HG02870 (cell line): Measurements from ENCODE around the gene EMX1.
"Not testable (repeated sequence)": the region's sequence is repeated elsewhere in the genome, so short reads cannot be mapped to it uniquely, and the experiment has no call there.

ENCODE experiments used
- ATAC-seq: cut with Tn5 transposase; IDR thresholded peaks from one replicate; pipeline ENCODE4 v1.9.1; 2021; ENCODE audit warnings: mild to moderate bottlenecking, moderate library complexity; ENCODE audit not compliant: unreplicated experiment

EMX1 gene

DNA sequence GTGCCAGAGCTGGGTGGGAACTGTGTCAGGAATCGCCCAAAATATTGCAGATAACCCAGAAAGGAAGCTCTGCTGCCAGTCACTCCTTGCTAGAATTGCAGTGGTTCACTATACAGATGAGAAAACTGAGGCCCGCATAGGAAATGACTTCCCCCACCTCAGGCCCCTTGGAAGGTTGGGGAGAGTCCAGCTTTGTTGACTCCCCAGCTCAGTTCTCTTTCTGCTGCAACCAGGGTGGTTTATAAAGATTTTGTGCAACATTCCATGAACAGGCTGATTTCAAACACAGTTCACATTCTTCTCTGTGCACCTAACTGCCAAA lies 18.8 kb upstream of the EMX1 start:
- no peak for ATAC-seq

DNA sequence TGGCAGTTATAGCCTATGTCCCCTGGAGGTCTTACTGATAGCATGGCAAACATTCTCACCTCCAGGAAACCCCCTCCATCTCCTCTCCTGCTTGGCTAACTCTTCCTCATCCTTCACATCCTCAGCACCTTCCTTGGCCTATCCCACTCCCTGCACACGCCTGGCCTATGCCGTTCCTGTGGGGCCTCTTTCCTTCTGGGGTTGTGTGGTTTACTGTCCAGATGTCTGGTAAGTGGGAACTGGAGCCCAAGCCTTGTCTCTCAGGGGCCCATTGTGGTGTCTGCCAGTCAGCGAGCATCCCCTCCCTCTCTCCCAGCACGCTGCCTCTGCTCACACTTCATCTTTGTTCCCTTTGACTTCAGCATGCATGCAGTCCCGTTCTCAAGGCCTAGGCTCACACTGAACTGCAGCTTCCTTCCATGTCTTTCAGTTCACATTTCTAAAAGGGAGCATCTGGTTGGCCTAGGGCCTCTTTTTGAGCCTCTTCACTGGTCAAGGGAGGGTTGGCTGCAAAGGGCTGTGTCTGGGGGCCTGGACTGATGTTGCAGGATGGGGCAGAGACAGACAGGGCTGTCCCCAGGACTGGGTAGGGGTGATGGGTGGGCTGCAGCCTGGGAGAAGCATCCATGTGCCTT lies 17.0 kb upstream of the EMX1 start:
- ATAC-seq = no peak

DNA sequence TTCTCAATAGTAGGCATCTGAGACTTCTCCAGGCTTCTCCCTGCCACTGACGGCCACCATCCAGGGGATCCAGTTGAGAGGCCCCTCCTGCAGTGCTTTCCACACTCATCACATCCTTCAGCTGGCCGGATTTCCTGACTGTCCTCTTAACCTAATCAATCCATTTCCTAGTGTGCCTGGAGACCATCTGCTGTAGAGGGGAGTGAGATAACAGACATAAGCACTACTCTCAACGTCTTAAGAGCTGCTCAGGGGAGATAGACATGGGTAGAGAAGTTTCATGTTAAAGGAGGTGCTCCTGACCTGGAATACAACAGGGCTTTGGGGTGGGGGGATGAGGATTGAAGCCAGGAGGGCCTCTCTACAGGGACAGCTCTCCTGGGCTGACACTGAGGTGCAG lies 15.9 kb upstream of the EMX1 start:
- no peak for ATAC-seq

DNA sequence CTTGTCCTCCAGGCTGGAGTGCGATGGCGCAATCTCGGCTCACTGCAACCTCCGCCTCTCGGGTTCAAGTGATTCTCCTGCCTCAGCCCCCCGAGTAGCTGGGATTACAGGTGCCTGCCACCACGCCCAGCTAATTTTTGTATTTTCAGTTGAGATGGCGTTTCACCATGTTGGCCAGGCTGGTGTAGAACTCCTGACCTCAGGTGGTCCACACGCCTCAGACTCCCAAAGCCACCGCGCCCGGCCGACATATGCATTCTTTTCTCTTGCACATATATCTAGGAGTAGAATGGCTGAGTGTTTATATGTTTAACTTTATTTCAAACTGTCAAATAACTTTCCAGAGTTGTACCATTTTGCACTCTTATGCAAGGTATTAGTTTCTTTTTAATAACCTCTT lies 9.9 kb upstream of the EMX1 start:
- not testable (repeated sequence) for ATAC-seq

DNA sequence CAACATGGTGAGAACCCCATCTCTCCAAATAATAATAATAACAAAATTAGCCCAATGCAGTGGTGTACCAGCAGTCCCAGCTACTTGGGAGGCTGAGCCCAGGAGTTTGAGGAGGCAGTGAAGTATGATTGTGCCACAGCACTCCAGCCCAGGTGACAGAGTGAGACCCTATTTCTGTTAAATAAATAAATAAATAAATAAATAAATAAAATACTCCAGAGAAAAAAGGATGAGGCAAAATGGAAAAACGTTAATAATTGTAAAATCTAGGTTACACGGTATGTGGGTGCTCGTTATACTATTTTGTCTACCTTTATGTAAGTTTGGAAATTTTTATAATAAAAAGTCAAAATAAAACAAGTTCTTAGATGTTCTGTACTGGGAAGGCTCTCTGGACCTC lies 8.6 kb upstream of the EMX1 start:
- no peak for ATAC-seq

DNA sequence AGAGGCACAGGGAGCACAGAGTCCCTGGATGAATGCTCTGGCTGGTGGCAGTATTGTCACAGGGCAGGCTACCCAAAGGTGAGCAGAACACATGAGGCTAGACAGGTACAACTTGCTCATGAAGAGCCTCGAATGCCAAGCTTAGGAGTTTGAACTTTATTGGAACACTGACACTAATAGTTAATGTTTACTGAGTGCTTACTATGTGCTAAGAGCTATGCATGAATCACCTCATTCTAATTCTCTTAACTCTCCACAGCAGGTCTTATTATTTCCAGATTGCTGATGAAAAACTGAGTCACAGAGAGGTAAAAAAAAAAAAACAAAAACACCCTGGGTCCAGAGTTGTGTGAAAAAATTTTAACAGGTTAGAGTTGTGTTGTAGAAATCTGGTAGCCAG lies 6.1 kb upstream of the EMX1 start:
- no peak for ATAC-seq

DNA sequence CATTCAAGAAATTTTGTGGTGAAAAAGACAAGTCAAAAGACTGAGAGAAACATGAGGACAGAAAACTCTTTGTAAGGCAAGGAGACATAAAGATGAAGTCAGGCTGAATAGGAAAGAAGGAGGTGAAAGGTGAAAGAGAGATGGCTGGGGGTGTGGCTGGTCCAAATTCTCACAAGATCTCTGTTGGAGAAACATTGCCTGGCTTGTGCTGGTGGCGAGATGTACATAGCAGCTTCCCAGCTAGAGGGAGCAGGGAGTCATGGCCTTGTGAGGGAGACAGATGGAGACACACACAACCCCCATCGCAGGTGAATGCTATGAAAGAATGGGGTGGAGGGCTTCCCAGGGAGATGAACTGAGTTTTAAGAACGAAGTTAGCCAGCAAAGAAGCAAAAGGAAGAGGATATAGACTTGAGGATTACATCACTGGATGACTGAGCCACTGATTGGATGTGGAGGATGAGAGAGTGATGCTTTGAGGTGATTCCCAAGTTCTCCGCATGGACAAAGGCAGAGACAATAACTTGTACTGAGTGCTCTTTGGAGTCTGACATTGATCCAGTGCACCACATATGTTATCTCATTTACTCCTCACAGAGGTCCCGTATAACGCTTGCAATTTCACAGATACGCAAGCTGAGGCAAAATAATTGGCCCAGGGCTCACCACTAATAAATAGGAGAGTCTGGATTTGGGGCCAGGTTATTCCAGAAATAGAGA lies 3.7 kb upstream of the EMX1 start:
- no peak for ATAC-seq

DNA sequence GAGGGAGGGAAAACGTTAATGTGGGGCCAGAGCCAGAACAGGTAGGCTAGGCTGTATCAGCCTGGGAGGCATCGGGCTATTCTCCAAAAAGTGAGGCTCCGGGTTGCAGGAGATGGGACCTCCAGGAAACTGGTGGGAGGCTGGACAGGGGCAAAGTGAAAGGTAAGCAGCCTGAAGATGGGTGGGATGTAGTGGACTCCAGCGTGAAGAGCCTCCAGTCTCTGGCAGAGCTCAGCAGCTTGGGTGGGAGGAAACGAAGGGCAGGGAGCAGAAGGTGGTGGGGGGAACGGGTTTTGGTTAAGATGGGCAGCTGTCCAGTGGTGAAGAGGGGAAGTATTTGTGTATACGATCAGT lies 3.1 kb upstream of the EMX1 start:
- ATAC-seq = no peak

DNA sequence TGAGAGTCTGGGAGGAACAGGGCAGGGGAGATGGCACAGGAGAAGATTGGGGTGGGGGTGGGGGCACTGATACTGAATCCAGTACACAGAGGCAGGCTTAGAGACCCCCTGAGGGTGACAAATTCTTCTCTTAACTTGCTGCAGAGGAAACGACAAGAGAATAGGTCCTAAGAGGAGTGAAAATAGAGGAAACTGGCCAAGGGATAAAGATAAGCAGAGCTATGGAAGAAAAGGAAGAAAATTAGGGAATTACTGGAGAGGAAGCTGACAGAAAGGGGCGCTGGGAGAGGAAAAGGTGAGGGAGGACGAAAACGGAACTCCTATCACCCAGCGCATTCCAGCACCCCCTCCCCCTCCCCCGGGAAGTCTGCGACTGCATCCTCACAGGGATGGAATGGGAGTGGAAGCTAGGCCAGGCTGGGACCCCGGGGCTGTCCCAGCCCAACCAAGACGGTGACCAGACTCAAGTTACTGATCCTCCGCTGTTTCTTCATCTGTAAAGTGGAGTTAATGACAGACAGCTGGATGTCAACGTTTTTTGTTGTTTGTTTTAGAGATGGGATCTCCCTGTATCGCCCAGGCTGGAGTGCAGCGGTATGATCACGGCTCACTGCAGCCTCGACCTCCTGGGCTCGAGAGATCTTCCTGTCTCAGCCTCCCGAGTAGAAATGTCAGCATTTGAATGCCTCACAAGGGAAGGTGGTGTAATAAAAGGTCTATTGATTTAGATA lies 2.6 kb upstream of the EMX1 start:
- ATAC-seq = no peak

DNA sequence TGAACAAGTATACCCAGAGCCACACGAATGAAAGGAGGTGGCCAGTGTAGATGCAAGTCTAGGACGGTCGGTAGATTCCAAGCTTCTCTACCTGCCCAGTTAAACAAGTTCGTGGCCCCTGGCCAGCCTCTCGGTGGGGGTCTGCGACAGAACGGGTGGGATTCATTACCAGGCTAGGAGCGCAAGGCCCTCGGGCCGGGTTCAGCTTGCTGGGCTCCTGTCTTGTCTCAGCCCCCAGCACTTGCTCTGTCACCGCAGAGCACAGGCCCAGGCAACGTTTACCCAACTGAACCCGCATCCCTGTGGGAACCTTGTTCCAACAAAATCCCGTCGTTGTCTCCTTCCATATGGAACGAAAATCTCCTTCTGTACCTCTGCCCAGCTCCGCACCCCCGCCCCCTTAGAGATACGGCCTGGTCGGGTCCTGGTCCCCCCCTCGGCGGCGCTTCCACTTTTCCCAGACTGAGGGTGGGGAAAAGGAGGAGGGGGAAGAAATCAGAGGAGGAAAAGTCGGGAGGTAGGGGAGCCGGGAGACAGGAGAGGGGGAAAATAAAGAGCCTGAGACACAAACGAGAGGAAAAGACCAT lies 1.9 kb upstream of the EMX1 start:
- ATAC-seq = no peak

DNA sequence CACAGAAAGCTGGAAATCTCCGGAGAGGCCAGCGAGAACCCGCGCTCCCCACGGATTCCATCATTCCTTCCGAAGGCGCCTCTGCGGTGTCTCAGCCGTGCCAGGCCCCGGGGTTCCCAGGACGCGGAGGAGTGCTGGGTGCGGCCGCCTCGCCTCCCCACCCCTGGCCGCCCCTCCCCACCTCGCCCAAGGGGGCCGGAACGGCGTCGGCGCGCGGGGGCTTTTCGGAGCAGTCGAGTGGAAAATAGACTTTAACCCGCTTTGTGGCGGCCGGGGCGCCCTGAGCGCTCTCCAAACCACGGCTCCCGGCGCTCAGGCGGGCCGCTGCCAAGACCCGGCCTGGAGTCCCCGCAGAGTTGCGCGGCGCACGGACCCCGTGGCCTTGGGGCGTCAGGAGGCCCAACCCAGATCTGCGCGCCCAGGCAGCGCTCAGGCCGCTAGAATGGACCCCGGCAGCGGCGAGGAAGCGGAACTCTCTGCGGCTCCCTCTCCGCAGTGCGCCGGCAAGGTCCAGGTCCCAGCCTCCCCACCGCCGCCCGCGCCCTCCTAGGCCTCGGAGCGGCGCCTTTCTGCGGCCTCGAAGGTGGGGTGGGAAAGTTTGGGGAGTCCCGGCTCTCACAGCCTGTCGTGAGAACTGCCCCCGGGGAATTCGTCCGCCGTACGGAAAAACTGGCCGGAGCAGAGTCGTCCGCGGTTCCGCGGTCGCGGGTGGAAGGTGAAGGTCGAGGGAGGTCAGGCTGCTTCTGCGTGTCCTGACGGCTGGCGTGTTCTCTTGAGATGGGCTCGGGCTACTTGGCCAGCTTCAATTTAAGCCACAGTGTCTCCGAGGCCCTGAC lies 1.2 kb upstream of the EMX1 start:
- peak; percentile 52 for ATAC-seq

DNA sequence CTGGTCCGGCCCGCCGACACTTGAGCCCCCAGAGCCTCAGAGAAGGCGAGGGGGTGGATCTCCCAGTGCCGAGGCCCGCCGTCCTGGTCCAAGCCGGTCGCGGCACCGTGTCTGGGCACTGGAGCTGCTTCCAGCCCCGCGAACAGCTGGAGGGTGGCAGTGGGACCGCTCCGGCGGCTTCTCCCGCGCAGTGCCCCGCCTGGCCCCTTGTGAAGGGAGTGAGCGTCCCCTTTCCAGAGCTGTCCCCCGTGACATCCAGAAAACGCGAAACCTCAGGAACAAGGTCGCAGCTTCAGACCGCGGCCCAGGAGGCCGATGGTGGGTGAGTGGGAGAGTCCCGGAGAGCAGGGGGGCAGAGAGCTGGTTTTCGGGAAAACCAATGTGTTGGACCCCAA lies 579 bp upstream of the EMX1 start:
- no peak for ATAC-seq

DNA sequence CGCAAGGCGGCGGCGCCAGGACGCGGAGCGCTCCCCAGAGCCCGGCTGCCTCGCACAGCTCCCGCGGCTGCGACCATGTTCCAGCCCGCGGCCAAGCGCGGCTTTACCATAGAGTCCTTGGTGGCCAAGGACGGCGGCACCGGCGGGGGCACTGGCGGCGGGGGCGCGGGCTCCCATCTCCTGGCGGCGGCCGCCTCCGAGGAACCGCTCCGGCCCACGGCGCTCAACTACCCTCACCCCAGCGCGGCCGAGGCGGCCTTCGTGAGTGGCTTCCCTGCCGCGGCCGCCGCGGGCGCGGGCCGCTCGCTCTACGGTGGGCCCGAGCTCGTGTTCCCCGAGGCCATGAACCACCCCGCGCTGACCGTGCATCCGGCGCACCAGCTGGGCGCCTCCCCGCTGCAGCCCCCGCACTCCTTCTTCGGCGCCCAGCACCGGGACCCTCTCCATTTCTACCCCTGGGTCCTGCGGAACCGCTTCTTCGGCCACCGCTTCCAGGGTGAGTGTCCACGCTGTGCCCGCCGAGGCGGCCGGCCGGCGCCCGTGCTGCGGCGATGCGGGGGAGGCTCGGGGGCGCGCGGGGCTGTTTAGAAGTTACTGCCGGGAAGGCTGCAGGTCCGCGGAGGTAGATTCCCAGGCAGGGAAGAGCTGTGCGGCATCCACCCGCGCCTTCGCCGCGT lies 696 bp downstream of the EMX1 start:
- no peak for ATAC-seq

DNA sequence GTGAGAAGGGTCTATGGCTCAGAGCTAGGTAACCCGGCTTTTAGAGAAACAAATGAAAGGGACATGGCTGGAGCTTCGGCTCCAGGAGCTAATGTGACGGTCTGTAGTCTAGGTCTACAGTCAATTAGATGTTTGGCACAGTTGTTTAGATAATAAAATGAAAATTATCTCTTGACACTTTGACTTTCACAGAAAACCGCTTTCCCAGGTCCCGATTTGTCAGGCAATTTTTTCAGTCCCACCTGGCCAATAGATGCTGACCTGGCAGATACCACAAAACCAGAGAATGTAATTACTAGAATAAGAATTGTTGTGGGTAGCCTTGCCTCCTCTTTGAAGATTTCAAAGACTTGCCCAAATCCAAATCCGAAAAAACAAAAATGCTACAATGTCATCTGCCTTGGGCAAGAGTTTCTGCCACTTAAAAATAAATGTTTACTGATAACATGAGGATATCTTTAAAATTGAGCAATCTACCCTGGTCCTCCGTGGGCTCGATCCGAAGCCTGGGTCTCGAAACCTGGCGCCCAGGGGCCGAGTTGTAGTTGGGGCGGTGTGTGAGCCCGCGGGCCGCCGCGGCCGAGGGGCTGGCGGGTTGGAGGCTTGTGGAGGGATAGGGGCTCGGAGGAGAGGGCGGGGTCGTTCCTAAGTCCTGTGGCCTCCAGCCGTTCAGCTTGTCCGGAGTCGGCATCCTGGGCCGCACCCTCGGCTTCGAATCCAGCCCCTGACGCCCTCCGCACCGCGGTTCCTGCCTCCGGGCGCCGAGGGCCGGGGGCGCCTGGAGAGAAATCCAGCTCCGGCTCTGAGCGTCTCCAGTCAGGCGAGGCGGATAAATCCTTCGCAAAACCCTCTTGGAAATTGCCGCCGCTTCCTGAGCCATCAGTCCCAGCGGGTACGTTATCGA lies 2.3 kb downstream of the EMX1 start:
- no peak for ATAC-seq

DNA sequence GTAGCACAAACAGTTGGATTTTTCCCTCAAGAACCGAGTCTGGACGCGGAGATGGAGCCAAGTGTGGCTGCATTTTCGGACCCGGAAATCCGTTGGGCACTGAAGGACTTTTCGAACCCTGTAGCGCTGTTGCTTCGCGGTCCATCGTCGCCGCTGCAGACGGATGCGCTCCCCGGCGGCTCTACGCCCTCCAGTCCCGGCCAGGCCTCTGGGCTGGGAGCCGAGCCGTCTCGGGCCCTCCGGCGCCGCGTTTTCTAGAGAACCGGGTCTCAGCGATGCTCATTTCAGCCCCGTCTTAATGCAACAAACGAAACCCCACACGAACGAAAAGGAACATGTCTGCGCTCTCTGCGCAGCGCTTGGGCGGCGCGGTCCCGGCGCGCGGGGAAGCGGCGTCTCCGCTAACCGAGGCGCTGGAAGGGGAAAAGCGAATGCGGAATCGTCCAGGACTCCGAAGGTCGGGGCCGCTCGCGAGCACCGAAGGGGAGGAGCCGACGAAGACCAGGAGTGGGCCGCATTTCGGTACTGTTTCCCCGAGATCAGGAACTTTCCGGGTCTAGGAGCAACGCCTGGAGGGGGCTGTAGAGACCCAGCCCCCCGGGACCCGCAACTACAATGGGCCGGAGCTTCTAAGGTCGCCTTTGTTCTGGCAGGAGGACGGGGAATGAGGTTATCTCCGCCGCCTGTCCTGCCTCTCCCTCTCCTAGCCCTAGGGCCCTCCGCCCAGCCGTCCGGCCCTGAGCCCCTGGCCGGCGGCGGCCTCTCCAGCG lies 3.2 kb downstream of the EMX1 start:
- ATAC-seq = no peak

DNA sequence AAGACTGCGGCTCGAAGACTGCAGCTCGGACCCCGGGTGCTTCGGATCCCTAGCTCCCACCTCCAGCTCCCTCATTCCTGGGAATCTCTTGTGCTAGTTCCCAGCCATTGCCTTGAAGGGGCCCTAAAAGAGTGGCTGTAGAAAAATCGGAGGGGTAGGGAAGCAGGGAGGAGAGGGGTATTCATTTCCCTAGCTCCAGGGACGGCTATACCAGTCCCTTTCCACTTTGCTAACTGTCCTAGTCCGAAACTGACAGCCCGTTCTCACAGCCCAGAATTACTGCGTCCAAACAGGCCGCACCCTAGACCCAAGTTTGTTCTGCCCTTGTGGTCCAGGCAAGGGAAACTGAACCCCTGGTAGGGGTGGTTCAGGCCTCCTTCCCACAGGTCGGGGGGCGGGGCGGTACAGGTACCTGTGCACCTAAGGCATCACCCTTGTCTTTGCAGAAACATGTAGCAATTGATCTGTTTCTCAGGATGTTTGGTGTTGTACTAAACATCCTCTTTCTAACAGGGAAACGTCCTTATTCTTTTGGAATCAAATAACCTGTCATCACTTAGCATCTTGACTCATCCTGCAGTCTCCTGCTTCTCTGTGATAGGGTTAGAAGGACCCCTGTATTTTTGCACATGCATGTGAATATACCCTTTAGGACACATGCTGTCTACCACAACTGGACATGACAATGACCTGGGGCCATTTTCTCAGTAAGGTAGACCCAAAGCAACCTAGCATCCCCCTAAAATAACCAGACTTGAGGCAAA lies 4.0 kb downstream of the EMX1 start:
- ATAC-seq = no peak

DNA sequence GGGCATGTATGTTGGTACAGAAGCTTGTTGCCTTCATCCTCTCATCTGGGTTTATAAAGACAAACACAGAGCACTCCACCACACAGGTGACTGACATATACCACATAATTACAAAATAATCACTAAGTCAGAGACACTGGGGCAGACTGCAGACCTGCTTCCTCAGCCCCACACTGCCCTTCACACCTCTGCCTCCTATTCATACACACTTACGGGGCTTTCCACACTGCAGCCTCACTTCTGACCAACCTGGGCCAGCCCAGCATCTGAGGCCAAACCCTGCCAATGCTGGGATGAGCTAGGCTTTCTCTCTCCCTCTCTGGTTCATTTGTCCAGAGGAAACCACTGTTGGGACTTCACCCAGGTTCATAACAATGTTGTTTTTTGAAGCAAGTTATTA lies 4.5 kb downstream of the EMX1 start:
- ATAC-seq = no peak

DNA sequence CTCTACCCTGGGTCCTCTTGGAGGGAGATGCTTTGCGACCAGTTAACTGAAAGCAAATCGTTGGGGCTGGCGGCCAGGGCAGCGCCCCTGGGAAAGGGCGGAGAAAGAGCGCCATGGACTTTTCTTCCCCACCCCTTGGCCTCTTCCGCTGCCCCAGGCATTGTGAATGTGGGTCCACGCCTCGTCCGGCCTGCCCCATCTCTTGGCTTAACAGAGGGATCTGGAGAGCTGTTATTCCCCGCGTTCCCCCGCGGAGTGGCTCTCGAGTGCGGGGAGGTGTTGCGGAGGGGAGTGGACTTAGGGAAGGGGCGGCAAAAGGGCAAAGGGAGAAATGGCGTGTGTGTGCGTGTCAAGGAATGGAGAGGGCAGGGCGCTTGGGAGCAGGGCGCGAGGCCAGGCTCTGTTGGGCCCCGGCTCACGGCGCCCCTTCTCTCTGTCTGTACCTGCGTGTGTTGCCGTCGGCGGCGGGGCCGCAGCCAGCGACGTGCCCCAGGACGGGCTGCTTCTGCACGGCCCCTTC lies 6.6 kb downstream of the EMX1 start:
- no peak for ATAC-seq
